Dermis microvascular lymphatic vessel endothelial cell (primary cell): Measurements from ENCODE around the gene ARPP19. TPM values are rescaled to one million over a fixed set of nuclear protein-coding genes. Genes with fewer than 3 reads are reported as not detected.
A peak's percentile ranks its signal among the peaks of the same experiment; 100 is the strongest.
"Not testable (repeated sequence)": the region's sequence is repeated elsewhere in the genome, so short reads cannot be mapped to it uniquely, and the experiment has no call there.

Source experiments
- DNase-seq, 2 donors: peaks; one replicate each; pipeline versions ENCODE4 v3.0.0 to v3.0.0-alpha.2; 2010; ENCODE audit warnings: low read depth in 2 of 2
- total RNA-seq: library from RNA; depleted of rRNA; stranded (reverse); fragments of >200 nt; gene quantifications from 2 replicates; pipeline ENCODE4 v1.2.1, GENCODE V29; 2014

The ARPP19 gene
- total RNA-seq, 1 donor from 2014 or later = 93.2 TPM

DNA sequence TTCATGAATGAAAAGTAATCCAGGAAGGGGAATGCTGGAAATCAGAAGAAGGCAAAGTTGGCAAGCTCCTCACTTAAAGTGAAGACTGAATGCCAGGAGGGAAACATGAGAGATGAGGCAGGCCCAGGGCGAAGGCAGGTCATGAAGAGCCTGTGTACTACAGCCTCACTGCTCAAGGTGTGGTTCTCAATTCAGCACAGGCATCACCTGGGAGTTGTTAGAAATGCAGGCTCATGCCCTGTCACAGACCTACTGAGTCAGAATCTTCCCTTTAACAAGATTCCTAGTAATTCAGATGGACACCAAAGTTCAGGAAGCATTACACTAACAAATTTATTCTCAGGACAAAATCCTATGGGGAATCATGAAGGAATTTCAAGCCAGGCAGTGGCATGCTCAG lies 54.3 kb downstream of the ARPP19 start:
- no peak for DNase-seq

DNA sequence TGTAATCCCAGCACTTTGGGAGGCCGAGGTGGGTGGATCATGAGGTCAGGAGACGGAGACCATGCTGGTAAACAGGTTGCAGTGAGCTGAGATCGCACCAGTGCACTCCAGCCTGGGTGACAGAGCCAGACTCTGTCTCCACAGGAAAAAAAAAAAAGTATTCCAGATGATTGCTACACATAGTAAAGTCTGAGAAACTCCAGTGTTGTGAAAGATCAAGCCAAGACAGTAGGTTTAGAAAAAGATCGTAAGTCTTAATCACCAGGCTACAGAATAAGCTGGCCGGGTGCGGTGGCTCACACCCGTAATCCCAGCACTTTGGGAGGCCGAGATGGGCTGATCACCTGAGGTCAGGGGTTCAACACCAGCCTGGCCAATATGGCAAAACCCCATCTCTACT lies 56.0 kb downstream of the ARPP19 start:
- DNase-seq = not testable (repeated sequence)

DNA sequence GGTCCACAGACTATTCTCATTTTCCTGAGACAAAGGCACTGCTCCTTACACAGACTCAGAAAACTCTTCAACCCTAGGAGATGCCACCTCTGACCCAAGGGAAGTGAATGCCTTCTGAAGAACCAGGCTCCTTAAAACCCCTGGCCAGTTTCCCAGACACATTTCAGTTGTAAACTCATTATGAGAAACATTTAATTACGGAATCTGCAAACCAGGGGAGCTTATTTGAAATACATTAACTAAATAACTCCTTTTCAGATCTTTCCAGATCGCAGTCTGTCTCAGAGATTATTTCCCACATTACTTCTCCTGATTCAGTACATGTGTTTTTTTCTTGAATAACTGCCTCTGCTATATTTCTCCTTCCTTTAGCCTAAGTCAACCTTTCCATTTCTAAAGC lies 57.7 kb downstream of the ARPP19 start:
- no peak for DNase-seq

DNA sequence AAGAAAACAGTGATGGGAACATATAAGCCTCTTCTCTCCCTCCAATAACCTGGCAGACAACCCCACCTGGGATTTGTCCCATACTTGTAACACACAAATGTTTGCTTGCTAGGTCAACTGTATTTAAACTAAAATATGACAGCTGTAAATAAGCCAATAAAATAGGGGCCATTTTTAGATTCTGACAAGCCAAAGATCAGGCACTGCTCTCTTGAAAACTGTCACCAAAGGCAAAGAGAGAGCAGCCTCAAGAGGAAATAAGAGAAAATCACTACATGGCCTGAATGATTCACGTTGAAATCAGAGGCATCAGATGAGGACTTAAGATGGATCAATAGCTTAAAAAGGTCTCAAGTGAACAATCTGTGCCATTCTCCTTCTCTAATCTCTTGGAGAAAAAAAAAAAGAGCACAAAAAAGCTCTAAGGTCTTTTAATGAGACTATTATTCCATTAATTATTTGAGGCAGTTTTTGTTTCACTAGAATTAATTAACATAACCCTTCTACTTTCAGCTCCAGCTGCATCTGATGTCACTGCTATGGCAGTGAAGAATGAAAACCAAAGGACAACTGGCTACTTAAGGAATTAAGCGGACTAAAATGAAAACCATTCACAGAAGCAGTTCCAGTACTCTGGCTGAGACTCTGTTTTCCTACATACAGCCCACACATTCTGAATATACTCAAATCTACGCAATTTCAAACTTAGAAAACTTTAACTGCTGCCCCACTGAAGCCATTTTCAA lies 59.2 kb downstream of the ARPP19 start:
- DNase-seq = no peak

DNA sequence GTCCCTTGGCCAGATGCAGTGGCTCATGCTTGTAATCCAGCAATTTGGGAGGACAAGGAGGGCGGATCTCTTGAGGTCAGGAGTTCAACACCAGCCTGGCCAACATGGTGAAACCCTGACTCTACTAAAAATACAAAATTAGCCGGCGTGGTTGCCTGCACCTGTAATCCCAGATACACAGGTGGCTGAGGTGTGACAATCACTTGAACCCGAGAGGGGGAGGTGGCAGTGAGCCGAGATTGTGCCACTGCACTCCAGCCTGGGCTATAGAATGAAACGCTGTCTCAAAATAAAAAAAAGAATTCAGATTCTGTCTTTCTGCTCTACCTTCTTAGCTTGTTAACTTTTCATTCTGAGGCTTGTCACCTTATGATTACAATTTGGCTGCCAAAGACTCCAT lies 62.3 kb downstream of the ARPP19 start:
- no peak for DNase-seq

DNA sequence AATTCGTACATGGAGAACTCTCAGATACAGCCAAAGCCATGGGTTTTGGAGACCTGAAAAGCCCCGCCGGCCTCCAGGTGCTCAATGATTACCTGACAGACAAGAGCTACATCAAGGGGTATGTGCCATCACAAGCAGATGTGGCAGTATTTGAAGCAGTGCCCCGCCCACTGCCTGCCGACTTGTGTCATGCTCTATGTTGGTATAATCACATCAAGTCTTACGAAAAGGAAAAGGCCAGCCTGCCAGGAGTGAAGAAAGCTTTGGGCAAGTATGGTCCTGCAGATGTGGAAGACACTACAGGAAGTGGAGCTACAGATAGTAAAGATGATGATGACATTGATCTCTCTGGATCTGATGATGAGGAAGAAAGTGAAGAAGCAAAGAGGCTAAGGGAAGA lies 63.7 kb downstream of the ARPP19 start:
- no peak for DNase-seq

DNA sequence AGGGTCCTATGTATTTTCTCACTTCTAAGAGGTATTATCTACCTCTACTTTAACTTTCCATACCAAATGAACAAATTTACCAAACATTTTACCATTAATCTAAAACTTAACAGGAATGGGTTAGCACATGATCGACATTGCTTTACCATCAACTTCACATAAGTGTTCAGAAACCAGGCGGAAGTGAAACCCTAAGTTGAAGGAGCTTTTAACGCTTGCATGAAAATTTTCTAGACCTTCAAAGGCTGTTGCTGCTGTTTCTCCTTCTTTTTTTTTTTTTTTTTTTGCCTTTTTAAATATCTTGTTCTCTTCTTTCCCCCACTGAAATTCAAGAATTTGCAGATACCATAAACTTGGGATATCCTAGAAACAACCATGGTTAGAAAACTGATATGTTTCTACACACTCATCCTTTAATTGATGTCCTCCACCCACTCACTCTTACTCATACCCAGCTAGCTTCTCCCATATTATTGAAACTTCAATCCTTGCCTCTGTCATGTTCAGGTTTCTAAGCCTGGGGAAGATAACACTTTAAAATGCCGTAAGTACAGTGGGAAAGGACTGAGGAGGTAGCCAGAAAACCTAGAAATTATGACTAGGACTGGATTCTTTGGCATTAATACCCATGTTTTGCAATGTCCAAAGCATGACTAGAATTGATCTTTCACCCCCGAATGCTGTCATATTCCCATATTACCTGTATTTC lies 64.9 kb downstream of the ARPP19 start:
- no peak for DNase-seq

DNA sequence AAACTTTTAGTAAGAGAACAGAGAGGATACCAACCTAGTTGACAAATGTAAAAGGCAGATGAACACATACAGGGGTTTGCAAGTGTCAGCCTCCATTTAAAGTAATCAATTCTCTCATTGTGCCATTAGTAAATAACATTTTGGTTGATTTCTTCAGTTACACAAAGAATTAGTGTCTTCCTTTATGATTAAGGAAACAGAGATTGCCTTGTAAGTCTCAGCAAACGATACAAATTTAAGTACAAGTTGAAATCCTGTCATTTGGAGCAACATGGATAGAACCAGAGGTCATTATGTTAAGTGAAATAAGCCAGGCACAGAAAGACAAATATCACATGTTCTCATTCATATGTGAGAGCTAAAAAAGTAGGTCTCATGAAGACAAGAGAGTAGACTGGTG lies 66.2 kb downstream of the ARPP19 start:
- no peak for DNase-seq

DNA sequence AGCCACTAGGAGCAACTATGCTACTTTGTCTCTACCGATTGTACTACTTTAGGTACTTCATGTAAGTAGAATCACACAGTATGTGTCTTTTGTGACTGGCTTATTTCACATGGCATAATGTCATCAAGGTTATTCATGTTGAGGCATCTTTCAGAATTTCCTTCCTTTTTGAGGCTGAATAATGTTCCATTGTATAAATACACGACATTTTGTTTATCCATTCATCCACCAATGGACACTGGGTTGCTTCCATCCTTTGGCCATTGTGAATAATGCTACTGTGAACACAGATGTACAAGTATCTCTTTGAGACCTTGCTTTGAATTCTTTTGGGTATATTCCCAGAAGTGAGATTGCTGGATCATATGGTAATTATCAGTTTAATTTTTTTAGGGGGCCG lies 69.3 kb downstream of the ARPP19 start:
- peak in 1 of 2 donors; percentile 16 for DNase-seq

DNA sequence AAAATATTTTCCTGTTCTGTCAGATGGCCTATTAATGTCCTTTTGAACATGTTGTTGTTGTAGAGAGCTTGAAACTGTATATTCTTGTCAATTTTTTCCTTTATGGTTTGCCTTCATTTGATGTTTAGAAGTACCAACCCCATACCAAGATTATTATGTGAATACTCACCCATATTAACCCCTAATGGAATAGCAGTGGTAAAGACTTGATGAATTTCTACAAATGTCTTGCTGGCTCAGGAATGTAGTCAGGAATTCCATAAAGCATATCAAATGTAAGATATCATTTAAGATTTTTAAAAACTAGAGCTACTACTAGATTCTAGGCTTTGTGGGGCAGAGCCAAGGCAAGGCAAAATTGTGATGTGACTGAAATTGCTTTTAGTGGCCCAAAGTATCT lies 70.1 kb downstream of the ARPP19 start:
- no peak for DNase-seq

Other genes starting within 250 kb of the ARPP19 start
- 33.8 and 50.1 TPM in 2 replicates for gene MYO5A, start 40.1 kb downstream of the ARPP19 start, total RNA-seq
- gene ATOSA, start 110.4 kb upstream of the ARPP19 start, total RNA-seq = 29.3 and 43.4 TPM in 2 replicates
- gene ONECUT1, start 221.3 kb upstream of the ARPP19 start, total RNA-seq = not detected in 2 replicates